Vagina (tissue), 2 donors: Measurements from ENCODE around the gene SEC11A.

ENCODE experiments used
- POLR2A ChIP-seq, 2 donors: fragments of 450-650 bp; IDR thresholded peaks; one replicate each; pipeline ENCODE4 v1.6.1; 2017; ENCODE audit warnings: antibody characterized with exemption in 2 of 2, mild to moderate bottlenecking in 2 of 2, moderate library complexity in 2 of 2
- POLR2AphosphoS5 ChIP-seq, 2 donors: sonication (generic); formaldehyde crosslinking; IDR thresholded peaks; one replicate each; pipeline ENCODE4 v1.9.0; 2017; ENCODE audit warnings: antibody characterized with exemption in 2 of 2, mild to moderate bottlenecking in 2 of 2, low read depth in 1 of 2; ENCODE audit not compliant: insufficient read depth in 1 of 2
- TF ChIP-seq, protein P1 (sequence below), 3 experiments: fragments of 450-650 bp in 2 of 3; fragments of 200-600 bp in 1 of 3; sonication (generic) in 1 of 3; IDR thresholded peaks; one replicate each; pipeline ENCODE4 v1.5.1; 2017 to 2019; ENCODE audit warnings: antibody characterized with exemption in 3 of 3, mild to moderate bottlenecking in 2 of 3, moderate library complexity in 2 of 3

DNA sequence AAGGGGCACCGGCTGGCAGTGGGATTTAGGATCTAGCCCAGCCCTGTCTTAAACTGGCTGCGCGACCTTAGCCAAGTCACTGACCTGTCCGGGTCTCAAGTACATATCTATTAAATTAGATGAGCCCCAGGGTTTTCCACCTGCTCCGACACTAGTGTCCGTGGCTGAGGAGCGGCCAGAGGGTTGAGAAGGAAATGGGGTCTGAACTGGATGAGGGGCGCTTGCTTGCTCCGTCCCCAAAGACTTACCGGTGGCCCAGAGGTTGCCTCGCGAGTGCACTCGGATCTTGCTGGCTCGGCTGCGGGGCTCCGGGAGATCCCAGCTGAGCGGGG, 58.2 kb downstream of the SEC11A start:
- TF ChIP-seq POLR2AphosphoS5 (IDR thresholded peaks at IDR 0.05; ENCODE audit: insufficient read depth in 1 of 2, low read depth in 1 of 2) (no peak), POLR2A (IDR thresholded peaks at IDR 0.05) (no peak)
- TF ChIP-seq, protein P1, sequence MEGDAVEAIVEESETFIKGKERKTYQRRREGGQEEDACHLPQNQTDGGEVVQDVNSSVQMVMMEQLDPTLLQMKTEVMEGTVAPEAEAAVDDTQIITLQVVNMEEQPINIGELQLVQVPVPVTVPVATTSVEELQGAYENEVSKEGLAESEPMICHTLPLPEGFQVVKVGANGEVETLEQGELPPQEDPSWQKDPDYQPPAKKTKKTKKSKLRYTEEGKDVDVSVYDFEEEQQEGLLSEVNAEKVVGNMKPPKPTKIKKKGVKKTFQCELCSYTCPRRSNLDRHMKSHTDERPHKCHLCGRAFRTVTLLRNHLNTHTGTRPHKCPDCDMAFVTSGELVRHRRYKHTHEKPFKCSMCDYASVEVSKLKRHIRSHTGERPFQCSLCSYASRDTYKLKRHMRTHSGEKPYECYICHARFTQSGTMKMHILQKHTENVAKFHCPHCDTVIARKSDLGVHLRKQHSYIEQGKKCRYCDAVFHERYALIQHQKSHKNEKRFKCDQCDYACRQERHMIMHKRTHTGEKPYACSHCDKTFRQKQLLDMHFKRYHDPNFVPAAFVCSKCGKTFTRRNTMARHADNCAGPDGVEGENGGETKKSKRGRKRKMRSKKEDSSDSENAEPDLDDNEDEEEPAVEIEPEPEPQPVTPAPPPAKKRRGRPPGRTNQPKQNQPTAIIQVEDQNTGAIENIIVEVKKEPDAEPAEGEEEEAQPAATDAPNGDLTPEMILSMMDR (IDR thresholded peaks at IDR 0.05), result no peak
